HG03457 (cell line): ENCODE data around the gene LDLRAP1.

Source experiments
- ATAC-seq: cut with Tn5 transposase; IDR thresholded peaks from one replicate; pipeline ENCODE4 v1.9.1; 2021; ENCODE audit warnings: moderate number of reproducible peaks; ENCODE audit not compliant: unreplicated experiment

The LDLRAP1 gene

DNA sequence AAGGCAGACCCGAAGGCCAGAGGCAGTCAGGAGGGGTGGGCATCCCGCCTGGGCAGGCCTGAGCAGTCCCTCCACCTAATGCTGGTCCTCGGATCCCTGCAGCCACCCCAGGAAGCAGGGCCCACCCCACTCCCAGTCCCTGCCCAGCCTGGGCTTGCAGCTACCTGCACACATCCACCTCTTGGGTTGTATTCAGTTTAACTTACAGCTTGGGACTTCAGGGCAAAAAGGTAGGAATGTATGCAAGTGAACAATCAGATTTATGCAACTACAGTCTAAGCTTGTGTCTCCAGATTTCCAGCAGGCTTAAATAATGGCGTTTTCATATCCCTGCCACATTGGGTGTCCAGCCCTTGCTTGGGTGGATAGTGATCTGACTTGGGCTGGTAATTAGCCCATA is 17.4 kb downstream of the LDLRAP1 start:
- ATAC-seq: no peak

GRCh38 chr1:25561421-25562100 is 18.2 kb downstream of the LDLRAP1 start:
- ATAC-seq: no peak

GRCh38 chr1:25562101-25562927 is 18.9 kb downstream of the LDLRAP1 start:
- peak; percentile 66 for ATAC-seq

- no peak for ATAC-seq
These were observed 19.5 kb downstream of the LDLRAP1 start for GRCh38 chr1:25562928-25563283.

DNA sequence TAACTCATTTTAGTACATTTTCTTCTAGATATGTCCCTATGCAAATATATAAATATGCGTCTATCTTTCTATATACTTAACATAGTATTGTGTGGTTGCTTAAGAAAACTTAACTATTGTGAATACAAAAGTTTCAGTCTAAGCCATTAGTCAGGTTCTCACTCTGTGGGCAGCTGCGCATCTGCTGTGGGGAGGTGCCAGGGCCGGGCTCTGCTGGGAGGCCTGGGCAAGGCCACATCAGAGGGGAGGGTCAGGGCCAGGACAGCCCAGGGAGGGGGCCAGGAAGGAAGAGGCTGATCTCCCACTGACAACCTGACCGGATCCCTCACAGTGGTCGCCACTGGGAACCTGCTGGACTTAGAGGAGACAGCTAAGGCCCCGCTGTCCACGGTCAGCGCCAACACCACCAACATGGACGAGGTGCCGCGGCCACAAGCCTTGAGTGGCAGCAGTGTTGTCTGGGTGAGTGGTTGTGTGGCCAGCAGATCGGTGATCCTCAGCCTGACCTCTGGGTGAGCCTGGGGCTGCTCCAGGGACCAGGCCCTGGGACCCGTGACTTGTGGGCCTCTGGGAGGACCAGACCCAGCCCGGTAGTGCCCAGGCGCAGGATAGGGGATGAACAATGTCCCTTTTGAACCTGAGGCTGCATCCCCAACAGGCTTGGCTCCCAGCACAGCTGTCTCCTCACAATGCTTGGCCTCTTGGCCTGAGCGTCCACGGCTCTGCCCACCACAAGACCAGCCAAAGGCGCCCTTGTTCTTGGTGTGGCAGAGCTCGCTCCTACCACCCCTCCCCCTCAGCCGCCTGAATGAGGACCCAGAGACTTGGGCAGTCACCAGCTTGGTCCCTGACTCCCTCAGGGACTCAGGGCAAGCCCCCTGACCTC is 20.2 kb downstream of the LDLRAP1 start:
- no peak for ATAC-seq

DNA sequence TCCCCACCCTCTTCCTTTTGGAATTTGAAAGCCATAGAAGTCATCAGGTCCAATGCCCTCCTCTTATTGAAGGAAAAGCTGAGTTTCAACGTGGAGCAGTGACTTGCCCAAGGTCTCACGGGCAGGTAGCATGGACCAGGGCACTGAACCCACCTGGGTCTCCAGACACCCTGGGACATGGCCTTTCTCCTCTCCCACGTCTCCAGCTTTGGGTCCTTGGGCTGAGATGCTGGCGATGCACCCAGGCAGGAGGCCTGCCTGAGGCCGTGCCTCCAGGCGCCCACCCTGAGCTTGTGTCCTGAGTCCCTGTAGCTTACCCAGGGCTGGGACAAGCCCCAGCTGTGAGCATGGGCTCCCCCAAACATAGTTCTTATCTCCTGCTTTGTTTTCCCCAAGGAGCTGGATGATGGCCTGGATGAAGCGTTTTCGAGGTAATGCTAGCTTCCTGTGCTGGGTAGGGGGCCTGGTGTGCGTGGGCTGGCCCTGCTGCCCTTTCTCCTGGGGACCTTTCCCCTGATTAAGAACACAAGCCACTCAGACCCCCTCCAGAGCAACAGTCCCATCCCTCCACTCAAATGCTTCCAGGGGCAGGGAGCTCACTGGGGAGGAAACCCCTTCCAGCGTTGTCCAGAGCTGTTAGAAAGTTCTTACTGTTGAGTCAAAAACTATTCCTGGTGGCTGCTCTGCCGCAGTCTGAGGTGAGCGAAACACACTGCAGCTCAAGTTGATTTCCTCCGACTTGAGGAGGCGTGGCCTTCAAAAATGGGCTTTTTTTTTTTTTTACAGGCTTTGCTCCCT is 21.6 kb downstream of the LDLRAP1 start:
- no peak for ATAC-seq

DNA sequence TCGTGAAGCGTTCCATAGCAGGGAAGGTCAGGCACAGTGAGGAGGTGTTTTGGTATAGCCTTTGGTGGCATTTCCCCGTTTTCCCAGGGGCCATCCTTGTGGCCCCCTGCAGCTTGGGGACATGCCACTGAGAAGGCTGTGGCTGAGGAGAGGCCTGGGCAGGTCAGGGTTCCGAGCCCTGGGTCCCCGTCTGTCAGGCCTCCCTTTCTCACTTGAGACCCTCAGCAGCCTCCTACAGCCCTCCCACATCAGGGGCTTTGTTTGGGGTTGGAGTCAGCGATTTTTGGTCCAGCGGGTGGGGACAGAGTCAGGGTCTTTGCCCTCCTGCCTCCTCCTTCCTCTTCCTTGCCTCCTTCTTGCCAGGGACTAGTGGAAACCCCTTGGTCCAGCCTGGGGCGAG is 22.2 kb downstream of the LDLRAP1 start:
- ATAC-seq: no peak

DNA sequence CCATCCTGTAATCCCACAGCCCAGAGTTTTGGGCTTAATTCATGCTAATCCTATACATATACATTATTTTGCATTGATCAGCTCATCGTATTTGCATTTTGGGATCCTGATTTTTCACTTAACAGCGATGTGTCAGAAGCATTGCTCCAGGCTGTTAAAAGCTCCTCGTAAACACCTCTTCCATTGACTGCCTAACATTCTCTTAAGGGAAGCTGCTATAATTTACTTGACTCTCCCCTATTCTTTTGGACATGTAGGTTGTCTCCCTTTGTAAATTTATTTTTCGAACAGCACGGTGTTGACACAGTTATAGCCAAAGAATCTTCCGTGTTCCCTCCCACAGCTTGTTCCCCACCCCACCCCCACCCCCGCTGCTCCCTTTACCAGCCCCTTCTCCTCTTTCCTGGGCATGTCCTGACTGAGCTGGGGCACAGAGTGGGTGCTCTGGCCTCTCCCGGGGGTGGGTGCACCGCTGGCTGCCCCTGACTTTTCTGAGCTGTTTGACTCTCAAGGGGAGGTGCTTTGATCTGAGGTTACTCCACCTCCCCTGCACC is 22.8 kb downstream of the LDLRAP1 start:
- ATAC-seq: no peak

- ATAC-seq: no peak
These were observed 23.4 kb downstream of the LDLRAP1 start for GRCh38 chr1:25566730-25567341.

DNA sequence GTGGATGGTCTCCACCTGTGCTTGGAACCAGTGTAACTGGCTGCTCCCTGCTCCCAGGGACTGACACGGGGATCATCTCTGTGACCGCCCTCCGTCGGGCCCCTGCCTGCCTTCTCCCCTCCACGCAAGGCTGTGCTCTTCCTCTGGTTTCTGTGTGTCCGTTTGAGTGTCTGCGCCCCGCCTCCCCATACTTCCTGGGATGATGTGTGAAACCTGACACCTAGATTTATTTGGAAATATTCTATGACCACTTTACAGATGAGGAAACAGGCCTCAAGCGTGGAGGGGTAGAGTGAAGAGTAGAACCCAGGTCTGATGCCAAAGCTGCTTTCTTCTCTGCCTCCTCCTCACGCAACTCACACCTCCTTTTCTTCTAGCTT is 24.3 kb downstream of the LDLRAP1 start:
- ATAC-seq: no peak

GRCh38 chr1:25568090-25568833 is 24.9 kb downstream of the LDLRAP1 start:
- ATAC-seq: no peak

DNA sequence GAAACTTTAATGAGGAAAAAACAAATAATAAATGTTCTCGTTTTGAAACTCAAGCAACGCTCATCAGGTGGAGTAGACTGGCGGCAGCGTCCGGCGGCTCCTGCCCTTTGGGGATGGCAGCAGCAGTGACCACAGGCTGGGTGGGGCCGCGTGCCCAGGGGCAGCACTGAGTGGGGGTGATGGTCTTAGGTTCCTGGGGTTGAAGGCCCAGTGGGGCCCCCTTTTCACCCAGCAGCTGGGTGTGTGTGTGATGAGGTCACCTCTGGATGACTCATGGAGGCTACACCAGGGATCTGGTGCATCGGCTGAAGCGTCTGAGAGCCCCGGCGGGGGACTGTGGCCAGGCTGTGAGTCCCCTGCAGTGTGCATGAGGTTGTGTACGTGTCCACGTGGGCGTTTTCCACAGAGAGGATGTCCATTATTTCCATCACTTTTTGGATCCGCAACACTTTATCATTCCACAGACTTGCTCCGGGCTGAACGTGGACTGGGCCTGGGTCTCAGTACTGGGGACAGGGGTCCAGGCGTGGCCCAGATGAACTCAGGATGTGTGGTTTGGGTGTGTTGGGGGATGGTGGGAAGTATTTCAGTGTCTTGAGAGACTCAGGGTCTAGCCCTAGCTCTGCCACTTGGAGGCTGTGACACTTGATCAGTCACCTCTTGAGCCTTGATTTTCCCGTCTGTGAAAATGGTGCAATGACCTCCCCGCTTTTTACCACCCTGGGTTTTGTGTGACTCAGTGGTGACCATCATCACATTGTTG is 25.6 kb downstream of the LDLRAP1 start:
- no peak for ATAC-seq

GRCh38 chr1:25569597-25570396 is 26.4 kb downstream of the LDLRAP1 start:
- ATAC-seq: no peak

GRCh38 chr1:25570798-25571521 is 27.6 kb downstream of the LDLRAP1 start:
- ATAC-seq: no peak

DNA sequence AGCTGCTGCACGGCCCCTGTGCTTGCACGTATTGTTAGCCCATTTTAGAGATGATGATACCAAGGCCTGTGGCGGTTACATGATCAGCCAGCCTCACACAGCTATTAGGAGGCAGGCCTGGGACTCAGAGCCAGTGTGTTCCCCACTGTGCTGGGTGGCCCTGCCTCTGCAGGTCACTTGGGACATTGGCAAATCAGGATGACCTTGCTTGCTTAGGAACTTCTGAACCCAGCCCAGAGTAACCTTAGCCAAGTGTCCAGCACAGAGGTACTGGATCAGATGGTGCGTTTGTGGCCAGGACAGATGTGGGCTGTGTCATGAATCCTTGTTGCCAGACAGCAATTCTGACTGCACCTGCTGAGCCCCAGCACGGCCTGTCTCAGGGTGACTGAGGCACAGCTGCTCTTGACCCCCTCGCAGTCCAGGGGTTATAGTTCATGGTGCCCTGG is 28.1 kb downstream of the LDLRAP1 start:
- no peak for ATAC-seq

DNA sequence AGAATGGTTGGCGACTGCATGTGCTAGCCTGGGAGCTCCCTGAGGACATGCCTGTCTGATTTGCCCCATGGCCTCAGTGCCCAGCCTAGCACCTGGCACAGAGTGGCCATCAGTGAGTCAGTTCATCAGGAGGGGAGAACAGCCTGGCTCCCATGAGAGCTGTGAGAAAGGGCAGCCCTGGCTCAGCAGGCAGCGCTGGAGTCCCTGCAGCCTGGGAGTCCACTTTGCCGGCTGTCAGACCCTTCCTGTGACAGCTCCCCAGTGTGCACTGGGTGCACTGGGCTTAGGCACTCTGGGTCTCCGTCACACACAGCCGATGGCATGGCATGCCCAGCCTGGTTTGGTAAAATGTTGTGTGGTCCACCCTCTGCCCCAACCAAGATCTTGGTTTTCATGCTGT is 28.7 kb downstream of the LDLRAP1 start:
- ATAC-seq: no peak
